H1 (cell line): ENCODE results near the gene RAB3IP. TPM values are rescaled to one million over a fixed set of nuclear protein-coding genes. Genes with fewer than 3 reads are reported as not detected.

ENCODE experiments used
- ATF2 ChIP-seq: IDR thresholded peaks from 2 replicates; pipeline ENCODE4 v1.6.1; 2012; ENCODE audit warnings: low read length, inconsistent platforms
- ATF3 ChIP-seq: IDR thresholded peaks from 2 replicates; pipeline ENCODE4 v1.6.1; 2011; ENCODE audit warnings: low read depth, mild to moderate bottlenecking, low read length; ENCODE audit not compliant: insufficient read depth
- CEBPB ChIP-seq: IDR thresholded peaks from 2 replicates; pipeline ENCODE4 v1.6.1; 2012; ENCODE audit warnings: low read depth, low read length
- NANOG ChIP-seq: IDR thresholded peaks from 2 replicates; pipeline ENCODE4 v1.6.1; 2011; ENCODE audit warnings: low read length, low read depth, mild to moderate bottlenecking, inconsistent platforms; ENCODE audit not compliant: insufficient read depth, poor library complexity, severe bottlenecking
- RNF2 ChIP-seq: fragments of 200-900, 300-1000 bp; sonication (generic); IDR thresholded peaks from 2 replicates; pipeline ENCODE4 v1.7.1; 2016; ENCODE audit warnings: borderline replicate concordance, low read depth, mild to moderate bottlenecking, antibody characterized with exemption, low read length; ENCODE audit not compliant: poor library complexity, severe bottlenecking; ENCODE audit errors: missing control alignments
- SUZ12 ChIP-seq: fragments of 200-600 bp; sonication (generic); IDR thresholded peaks from 2 replicates; pipeline ENCODE4 v1.6.1; 2012; ENCODE audit warnings: mild to moderate bottlenecking, inconsistent platforms, low read length, moderate library complexity, mixed read lengths
- polyA plus RNA-seq, 7 experiments: library from polyadenylated mRNA; depleted of rRNA in 3 of 7; stranded (reverse) in 5 of 7; unstranded in 2 of 7; fragments of >200 nt in 5 of 7; fragments of 200-250 nt in 2 of 7; gene quantifications; 1 replicate in 5 of 7; 2 replicates in 1 of 7; 4 replicates in 1 of 7; pipeline versions ENCODE4 v1.2.1 to v1.2.3, GENCODE V29; 2011 to 2013; ENCODE audit warnings: missing spikeins in 2 of 7, mixed read lengths in 2 of 7
- total RNA-seq: library from RNA; stranded (reverse); fragmentation: NEBNext Ultra II Directional; extraction: Animal tissue kit (Norgen Biotek cat#: 25700); gene quantifications from 2 replicates; pipeline ENCODE4 v1.2.1, GENCODE V29; 2021
- TF ChIP-seq, protein P1 (sequence below): fragments of 300-600 bp; sonication (generic); IDR thresholded peaks from 2 replicates; pipeline ENCODE4 v1.7.1; 2012; ENCODE audit warnings: low read length, moderate library complexity, mild to moderate bottlenecking, inconsistent platforms; ENCODE audit not compliant: insufficient replicate concordance

RAB3IP gene
- total and polyA plus RNA-seq, 2 of the 8 experiments (the other 6 are each of a cell fraction or from before 2014, with no cell fraction given), result 17.7 to 34.6 TPM

DNA sequence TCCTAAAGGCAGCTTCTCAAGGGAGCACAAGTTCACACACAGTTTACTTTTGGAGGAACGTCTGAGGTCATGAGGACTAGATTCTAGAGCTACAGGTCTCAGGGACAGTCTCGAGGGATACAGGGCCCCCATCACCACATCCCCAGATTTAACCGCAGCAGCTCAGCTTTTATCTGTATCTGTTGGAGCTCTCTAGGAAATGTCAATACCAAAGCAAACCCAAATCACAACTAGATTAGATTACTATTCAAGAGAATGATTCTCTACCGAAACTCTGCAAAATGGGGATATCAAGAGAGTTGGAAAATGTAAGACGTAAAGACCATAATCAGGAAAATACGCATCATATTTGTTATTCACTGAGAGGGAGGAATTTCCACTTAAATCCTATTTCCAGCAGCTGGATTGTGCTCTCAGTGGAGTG lies 82.4 kb downstream of the RAB3IP start (continued):
- TF ChIP-seq, protein P1, sequence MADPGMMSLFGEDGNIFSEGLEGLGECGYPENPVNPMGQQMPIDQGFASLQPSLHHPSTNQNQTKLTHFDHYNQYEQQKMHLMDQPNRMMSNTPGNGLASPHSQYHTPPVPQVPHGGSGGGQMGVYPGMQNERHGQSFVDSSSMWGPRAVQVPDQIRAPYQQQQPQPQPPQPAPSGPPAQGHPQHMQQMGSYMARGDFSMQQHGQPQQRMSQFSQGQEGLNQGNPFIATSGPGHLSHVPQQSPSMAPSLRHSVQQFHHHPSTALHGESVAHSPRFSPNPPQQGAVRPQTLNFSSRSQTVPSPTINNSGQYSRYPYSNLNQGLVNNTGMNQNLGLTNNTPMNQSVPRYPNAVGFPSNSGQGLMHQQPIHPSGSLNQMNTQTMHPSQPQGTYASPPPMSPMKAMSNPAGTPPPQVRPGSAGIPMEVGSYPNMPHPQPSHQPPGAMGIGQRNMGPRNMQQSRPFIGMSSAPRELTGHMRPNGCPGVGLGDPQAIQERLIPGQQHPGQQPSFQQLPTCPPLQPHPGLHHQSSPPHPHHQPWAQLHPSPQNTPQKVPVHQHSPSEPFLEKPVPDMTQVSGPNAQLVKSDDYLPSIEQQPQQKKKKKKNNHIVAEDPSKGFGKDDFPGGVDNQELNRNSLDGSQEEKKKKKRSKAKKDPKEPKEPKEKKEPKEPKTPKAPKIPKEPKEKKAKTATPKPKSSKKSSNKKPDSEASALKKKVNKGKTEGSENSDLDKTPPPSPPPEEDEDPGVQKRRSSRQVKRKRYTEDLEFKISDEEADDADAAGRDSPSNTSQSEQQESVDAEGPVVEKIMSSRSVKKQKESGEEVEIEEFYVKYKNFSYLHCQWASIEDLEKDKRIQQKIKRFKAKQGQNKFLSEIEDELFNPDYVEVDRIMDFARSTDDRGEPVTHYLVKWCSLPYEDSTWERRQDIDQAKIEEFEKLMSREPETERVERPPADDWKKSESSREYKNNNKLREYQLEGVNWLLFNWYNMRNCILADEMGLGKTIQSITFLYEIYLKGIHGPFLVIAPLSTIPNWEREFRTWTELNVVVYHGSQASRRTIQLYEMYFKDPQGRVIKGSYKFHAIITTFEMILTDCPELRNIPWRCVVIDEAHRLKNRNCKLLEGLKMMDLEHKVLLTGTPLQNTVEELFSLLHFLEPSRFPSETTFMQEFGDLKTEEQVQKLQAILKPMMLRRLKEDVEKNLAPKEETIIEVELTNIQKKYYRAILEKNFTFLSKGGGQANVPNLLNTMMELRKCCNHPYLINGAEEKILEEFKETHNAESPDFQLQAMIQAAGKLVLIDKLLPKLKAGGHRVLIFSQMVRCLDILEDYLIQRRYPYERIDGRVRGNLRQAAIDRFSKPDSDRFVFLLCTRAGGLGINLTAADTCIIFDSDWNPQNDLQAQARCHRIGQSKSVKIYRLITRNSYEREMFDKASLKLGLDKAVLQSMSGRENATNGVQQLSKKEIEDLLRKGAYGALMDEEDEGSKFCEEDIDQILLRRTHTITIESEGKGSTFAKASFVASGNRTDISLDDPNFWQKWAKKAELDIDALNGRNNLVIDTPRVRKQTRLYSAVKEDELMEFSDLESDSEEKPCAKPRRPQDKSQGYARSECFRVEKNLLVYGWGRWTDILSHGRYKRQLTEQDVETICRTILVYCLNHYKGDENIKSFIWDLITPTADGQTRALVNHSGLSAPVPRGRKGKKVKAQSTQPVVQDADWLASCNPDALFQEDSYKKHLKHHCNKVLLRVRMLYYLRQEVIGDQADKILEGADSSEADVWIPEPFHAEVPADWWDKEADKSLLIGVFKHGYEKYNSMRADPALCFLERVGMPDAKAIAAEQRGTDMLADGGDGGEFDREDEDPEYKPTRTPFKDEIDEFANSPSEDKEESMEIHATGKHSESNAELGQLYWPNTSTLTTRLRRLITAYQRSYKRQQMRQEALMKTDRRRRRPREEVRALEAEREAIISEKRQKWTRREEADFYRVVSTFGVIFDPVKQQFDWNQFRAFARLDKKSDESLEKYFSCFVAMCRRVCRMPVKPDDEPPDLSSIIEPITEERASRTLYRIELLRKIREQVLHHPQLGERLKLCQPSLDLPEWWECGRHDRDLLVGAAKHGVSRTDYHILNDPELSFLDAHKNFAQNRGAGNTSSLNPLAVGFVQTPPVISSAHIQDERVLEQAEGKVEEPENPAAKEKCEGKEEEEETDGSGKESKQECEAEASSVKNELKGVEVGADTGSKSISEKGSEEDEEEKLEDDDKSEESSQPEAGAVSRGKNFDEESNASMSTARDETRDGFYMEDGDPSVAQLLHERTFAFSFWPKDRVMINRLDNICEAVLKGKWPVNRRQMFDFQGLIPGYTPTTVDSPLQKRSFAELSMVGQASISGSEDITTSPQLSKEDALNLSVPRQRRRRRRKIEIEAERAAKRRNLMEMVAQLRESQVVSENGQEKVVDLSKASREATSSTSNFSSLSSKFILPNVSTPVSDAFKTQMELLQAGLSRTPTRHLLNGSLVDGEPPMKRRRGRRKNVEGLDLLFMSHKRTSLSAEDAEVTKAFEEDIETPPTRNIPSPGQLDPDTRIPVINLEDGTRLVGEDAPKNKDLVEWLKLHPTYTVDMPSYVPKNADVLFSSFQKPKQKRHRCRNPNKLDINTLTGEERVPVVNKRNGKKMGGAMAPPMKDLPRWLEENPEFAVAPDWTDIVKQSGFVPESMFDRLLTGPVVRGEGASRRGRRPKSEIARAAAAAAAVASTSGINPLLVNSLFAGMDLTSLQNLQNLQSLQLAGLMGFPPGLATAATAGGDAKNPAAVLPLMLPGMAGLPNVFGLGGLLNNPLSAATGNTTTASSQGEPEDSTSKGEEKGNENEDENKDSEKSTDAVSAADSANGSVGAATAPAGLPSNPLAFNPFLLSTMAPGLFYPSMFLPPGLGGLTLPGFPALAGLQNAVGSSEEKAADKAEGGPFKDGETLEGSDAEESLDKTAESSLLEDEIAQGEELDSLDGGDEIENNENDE, result no peak
- TF ChIP-seq RNF2 (no peak), CEBPB (no peak), NANOG (no peak), SUZ12 (no peak), ATF3 (no peak), ATF2 (no peak)
